Sigmoid colon (tissue), 4 donors: ENCODE measurements around the gene SKAP1.

Experiments used
- POLR2A ChIP-seq, 2 donors: fragments of 450-650 bp; IDR thresholded peaks; one replicate each; pipeline ENCODE4 v1.6.1; 2016; ENCODE audit warnings: antibody characterized with exemption in 2 of 2, mild to moderate bottlenecking in 2 of 2, moderate library complexity in 2 of 2
- POLR2AphosphoS5 ChIP-seq, 4 donors: sonication (generic); formaldehyde crosslinking; IDR thresholded peaks; one replicate each; pipeline ENCODE4 v1.6.1; 2017; ENCODE audit warnings: antibody characterized with exemption in 4 of 4
- TF ChIP-seq, protein P1 (sequence below), 4 experiments: fragments of 450-650 bp in 3 of 4; fragments of 200-600 bp in 1 of 4; IDR thresholded peaks; one replicate each; pipeline ENCODE4 v1.5.1; 2016 to 2019; ENCODE audit warnings: antibody characterized with exemption in 4 of 4, mild to moderate bottlenecking in 3 of 4, moderate library complexity in 2 of 4

DNA sequence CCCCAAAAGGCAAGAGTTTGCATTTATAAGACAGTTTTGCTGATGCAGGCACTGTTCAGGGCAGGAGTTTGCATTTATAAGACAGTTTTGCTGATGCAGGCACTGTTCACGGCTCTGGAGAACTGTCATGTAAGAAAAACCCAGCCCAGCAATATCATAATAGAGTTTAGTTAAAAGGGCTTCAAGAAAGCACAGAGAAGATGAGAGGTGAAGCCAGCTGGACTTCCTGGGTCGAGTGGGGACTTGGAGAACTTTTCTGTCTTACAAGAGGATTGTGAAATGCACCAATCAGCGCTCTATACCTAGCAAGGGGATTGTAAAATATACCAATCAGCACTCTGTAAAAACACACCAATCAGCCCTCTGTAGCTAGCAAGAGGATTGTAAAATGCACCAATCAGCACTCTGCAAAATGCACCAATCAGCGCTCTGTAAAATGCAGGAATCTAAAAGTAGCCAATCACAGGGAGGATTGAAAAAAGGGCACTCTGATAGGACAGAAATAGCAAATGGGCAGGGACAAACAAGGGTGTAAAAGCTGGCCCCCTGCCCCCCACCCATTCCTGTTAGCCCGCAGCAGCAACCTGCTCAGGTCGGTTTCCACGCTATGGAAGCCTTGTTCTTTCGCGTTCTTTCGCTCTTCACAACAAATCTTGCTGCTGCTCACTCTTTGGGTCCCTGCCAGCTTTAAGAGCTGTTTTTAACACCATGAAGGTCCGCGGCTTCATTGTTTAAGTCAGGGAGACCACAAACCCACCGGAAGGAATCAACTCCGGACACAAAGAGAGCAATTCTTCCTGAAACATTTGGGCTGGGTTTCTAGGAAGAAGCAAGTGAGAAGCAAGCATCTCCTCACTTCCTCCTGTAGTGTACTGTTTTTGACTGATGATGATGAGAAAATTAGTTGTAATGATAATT is 327.0 kb downstream of the SKAP1 start:
- TF ChIP-seq, protein P1, sequence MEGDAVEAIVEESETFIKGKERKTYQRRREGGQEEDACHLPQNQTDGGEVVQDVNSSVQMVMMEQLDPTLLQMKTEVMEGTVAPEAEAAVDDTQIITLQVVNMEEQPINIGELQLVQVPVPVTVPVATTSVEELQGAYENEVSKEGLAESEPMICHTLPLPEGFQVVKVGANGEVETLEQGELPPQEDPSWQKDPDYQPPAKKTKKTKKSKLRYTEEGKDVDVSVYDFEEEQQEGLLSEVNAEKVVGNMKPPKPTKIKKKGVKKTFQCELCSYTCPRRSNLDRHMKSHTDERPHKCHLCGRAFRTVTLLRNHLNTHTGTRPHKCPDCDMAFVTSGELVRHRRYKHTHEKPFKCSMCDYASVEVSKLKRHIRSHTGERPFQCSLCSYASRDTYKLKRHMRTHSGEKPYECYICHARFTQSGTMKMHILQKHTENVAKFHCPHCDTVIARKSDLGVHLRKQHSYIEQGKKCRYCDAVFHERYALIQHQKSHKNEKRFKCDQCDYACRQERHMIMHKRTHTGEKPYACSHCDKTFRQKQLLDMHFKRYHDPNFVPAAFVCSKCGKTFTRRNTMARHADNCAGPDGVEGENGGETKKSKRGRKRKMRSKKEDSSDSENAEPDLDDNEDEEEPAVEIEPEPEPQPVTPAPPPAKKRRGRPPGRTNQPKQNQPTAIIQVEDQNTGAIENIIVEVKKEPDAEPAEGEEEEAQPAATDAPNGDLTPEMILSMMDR (IDR thresholded peaks at IDR 0.05), result no peak
- TF ChIP-seq POLR2A (IDR thresholded peaks at IDR 0.05), result no peak
- TF ChIP-seq POLR2AphosphoS5 (IDR thresholded peaks at IDR 0.05), result no peak
